Mammary epithelial cell (primary cell): ENCODE results near the gene ROR1.

Source experiments
- EZH2 ChIP-seq: IDR thresholded peaks from 2 replicates; pipeline ENCODE4 v1.6.1; 2012; ENCODE audit warnings: low read length, inconsistent platforms, borderline replicate concordance
- TF ChIP-seq, protein P1 (sequence below), 2 donors: IDR thresholded peaks in 1 of 2; conservative IDR thresholded peaks in 1 of 2; 2 replicates each; pipeline ENCODE4 v1.5.1; 2011 to 2012; ENCODE audit warnings: inconsistent platforms in 2 of 2, low read length in 2 of 2, mild to moderate bottlenecking in 2 of 2, control low read depth in 1 of 2, low read depth in 1 of 2; ENCODE audit not compliant: insufficient read depth in 1 of 2; ENCODE audit errors: extremely low read depth in 1 of 2

DNA sequence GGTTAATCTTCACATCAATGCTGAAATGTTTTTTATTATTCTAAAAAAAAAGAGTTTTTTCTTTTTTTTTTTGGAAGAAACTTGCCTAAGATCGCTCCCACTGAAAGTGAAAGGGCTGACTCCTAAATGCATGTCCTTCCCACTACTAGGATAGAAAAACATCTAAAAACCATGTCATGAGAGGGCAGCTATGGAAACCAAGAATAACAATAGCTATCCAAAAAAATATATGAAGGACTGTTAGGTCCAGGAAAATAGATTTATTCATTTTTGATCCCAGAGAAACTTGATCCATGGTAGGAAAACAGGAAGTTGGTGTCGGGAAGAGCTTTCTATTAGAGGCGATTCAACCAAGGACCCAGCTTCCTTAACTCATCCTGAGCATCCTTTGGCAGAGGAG lies 23.1 kb upstream of the ROR1 start:
- no peak for TF ChIP-seq EZH2
- TF ChIP-seq, protein P1, sequence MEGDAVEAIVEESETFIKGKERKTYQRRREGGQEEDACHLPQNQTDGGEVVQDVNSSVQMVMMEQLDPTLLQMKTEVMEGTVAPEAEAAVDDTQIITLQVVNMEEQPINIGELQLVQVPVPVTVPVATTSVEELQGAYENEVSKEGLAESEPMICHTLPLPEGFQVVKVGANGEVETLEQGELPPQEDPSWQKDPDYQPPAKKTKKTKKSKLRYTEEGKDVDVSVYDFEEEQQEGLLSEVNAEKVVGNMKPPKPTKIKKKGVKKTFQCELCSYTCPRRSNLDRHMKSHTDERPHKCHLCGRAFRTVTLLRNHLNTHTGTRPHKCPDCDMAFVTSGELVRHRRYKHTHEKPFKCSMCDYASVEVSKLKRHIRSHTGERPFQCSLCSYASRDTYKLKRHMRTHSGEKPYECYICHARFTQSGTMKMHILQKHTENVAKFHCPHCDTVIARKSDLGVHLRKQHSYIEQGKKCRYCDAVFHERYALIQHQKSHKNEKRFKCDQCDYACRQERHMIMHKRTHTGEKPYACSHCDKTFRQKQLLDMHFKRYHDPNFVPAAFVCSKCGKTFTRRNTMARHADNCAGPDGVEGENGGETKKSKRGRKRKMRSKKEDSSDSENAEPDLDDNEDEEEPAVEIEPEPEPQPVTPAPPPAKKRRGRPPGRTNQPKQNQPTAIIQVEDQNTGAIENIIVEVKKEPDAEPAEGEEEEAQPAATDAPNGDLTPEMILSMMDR (conservative IDR thresholded peaks at IDR 0.05 in 1 of 2, IDR thresholded peaks at IDR 0.05 in 1 of 2; ENCODE audit: extremely low read depth in 1 of 2, insufficient read depth in 1 of 2, low read depth in 1 of 2, low read length in 2 of 2), result no peak
